Islet of Langerhans (tissue), 1 donor: ENCODE results near the gene NIPAL3.
"Not testable (repeated sequence)": the region's sequence is repeated elsewhere in the genome, so short reads cannot be mapped to it uniquely, and the experiment has no call there.

Experiments used
- FAIRE-seq: peaks from one replicate; lab custom pipeline; 2011; peaks lifted over from hg19 to GRCh38; lab: Jason Lieb, UNC

Gene NIPAL3

DNA sequence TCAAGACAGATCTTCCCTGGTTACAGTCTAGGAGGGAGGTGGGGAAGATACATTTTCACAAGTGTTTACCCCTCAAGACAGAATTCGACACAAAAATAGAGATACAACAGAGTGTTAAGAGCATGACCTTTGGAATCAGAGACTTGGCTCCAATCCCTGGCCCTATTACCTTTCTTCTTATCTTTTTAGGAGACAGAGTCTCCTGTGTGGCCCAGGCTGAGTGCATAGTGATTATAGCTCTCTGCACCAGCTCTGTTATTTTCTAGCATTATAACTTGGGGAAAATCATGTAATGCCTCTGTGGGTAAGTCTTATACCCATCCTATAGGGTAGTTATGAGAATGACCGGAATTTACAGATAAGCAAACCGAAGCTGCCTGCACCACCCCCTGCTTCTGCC lies 9.8 kb downstream of the NIPAL3 start:
- FAIRE-seq, result no peak

DNA sequence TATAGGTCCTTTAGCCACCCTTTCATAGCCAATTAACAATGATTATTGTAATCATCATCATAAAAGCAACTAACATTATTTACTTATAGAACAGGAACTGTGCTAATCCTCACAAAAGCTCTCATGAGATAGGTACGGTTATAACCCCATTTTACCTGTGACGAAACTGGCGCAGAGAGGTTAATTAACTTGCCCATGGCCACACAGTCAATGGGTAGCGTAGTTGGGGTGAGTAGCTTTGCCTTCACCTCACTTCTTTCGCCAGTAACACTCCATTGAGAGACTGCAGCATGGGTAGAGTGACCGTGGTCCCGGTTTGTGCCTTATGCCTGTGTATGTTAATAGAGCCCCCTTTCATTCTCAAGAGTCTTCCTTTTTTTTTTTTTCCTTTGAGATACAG lies 10.3 kb downstream of the NIPAL3 start:
- FAIRE-seq, result no peak

DNA sequence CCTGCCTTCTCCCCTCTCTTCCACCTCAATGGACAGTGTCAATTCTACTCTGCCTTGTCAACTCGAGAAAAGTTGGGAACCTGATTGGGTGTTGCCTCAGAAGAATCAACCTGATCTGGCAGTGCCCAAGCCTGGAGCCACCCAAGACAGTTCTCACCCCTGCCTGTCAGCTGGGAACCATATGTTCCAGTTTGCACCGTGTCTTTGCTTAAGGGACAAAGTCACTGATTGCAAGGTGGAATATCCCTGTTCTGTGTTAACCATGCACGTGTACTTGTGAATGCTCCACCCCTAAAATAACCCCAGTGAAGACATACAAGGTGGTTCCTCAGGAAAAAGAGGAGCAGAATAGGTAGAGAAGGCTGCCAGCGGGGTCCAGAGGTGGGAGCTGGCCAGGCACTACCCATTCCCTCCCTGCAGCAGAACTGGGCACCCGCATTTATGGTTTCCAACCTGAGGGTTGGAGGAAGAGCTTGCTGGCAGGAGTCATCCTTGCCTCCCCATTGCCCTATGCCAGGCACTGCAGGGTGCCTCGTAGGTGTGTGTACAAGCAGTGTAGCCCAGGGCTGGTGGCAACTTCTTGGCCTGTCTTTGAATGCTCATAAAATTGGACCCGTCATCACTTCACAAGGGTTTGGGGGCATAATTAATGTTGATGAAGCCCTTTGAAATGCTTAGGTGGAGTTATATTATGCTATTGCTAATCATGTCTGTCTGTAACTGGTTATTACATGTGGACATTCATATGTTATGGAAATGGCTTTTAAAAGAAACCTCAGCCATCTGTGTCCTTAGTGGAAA lies 11.3 kb downstream of the NIPAL3 start:
- FAIRE-seq, result no peak

DNA sequence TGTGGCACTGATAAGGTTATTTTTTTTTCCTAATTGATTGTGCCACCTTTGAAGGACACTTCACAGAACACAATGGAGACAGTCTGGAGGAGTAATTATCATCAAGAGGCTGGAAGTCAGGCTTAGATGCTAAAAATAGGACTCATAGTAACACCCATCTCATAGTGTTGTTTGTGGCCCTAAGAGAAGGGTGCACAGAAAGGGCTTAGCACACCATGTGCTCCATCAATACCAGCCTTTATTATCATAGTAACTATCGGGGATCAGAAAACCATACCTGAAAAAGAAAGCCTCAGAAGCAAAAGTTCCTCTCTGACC lies 11.9 kb downstream of the NIPAL3 start:
- FAIRE-seq, result no peak

DNA sequence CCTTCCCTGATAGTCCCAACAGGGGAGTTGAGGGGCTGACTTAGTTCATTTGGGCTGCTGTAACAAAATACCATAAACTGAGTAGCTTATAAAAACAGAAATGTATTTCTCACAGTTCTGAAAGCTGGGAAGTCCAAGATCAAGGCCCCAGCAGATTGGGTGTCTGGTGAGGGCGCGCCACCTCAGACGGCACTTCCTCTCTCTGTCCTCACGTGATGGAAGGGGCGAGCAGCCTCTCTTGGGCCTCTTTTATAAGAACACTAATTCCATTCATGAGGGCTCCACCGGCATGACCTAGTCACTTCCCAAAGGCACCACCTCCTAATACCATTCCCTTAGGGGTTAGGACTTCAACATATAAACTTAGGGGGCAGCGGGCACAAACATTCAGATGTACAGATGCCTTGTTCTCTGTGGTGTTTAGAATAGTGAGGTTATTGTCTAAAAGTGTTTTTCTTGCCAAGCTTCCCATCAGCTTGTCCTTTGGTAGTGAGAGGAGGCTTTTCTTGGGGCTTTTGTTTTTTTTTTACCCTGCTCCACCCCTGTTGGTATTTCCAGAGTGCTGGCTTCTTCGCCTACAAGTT lies 20.3 kb downstream of the NIPAL3 start:
- FAIRE-seq, result no peak

DNA sequence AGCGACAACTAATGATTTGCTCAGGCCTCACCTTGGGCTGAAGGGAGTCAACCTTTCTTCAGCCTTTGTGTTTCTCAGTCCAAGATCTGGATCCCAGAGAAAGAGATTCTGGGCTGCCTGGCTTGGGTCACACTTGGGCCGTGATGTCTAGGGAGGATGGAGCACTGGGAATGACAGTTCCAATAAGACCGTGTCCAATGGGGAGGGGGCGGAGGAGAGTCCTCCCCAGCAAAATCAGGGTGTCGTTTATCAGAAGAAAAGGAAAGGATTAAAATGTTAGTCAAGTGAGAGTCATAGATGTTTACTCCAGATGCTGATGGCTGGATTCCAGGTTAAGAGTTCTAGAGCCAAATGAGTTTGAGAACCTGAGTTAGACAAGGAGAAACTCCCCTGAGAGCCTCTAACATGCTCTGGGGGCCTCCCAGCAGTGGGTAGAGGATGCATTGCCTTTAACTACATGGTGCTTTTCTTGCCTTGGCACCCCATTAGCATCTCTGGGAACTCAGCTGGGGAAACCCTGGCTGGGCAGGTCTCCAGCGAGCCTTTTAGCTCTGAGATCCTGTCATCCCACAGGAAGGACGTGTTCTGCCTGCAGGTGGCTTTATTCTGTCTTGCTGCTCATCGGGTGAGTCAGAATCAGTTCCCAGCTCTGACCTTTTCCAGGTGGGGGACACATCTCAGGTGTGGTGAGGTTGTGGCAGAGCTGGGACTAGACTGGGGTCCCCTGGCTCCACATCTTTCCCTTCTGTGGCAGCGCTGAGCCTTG lies 22.2 kb downstream of the NIPAL3 start:
- no peak for FAIRE-seq

DNA sequence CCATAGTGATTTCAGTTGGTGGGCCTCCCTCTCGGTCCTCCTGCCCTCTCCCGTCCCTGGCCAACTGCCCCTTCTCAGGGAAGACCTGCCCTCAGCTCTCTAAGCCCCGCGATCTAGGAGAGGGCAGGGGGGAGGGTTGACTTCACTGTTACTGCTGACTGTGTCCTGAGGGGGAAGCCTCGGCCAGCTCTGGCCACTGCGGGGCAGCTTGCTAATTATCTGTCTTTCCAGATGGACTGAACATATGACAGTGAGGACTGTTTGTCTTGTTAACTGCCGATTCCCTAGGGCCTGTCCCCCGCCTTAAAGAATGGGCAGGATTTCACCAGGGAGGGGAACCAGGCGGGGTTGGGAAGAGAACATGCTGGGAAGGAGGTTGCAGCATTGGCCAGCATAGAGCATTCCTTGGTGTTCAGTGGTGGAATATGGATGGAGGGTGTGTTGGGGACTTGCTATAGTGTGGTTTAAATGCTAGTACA lies 22.9 kb downstream of the NIPAL3 start:
- FAIRE-seq, result no peak

DNA sequence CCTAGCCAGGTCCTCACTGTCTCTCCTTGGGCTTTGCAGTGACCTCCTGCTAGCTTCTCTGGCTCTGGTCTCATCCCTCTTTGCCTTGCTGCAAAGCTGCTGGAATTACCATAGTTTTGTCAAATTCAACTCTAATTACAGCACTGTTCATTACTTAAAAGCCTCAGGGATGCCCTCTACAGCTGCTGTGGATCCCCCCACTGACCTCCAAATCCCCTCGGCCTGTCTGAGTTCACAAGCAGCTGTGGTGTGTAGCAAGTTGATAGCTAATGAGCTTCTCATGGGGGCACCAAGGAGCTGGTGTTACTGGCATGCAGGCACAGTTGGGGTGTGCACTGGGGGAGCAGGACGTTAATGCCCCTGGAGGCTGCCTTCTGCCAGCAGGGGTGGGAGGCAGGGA lies 24.8 kb downstream of the NIPAL3 start:
- no peak for FAIRE-seq

DNA sequence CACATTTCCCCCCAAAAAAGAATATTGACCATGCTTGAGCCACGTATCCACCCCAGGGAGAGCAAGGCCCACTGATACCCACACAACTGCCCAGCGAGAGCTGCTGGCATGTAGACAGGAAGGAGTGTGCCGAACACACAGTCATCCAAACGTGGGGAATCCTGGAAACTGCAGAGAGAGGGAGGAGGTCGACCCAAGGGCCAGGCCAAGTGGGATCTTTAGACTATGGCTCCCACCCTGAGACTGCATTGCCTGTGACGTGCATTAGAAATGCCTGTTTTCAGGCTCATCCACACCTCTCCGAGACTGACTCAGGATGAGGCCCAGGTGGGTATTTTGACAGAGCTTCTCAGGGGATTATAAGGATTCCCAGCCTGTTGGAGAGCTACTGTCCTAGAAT lies 25.9 kb downstream of the NIPAL3 start:
- FAIRE-seq, result no peak

DNA sequence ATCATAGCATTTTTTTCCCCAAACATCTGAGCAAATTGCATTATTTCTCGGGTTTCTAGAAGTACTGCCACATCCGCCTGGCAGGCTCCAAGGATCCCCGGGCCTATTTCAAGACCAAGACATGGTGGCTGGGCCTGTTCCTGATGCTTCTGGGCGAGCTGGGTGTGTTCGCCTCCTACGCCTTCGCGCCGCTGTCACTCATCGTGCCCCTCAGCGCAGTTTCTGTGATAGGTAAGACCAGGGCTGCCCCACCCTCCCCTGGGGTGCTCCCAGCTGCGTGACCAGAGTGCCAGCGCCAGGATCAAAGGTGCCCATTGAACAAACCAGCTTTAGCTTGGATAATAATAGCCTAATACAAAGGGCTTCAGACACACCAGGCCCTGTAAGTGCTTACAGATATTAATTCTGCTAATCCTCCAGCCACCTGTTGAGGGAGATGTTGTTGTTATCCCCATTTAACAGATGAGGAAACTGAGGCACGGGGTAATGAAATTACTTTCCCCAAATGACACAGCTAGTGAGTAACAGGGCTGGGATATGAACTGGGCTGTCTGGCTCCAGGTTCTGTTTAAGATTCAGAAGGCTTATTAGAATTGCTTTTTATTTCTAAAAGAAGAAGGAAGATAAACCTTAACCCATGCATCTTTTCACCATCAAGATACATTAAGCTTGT lies 26.5 kb downstream of the NIPAL3 start:
- no peak for FAIRE-seq

DNA sequence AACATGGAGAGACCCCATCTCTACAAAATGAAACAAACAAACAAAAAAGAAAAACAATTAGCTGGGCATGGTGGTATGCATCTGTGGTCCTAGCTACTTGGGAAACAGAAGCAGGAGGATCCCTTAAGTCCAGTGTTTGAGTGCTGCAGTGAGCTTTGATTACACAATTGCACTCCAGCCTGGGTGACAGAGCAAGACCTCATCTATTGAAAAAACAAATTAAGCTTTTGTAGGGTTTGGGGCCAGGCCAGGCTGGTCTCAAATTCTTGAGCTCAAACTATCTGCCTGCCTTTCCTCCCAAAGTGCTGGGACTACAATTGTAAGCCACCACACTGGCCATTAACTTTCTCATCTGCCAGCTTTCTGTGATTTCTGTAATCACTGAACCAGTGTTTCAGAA lies 27.2 kb downstream of the NIPAL3 start:
- no peak for FAIRE-seq

DNA sequence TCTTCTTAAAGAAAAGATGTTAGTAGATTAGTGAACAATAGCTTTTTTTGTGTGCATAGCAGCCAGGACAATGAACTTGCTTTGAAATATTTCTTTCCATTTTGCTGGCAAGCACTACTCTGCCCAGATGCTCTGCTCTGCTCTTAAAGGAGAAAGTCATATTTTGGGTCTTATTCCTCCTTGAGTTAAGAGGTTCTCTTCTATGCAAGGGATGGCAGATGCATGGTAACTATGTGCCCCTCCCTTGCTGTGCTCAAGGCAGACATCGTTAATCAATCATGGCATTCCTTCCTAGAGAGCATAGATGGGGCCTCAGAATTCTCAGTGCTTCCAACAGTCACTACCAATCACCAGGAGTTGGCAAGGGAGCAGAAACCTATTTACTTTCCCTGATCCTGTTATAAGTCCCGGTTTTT lies 27.6 kb downstream of the NIPAL3 start:
- FAIRE-seq, result no peak

DNA sequence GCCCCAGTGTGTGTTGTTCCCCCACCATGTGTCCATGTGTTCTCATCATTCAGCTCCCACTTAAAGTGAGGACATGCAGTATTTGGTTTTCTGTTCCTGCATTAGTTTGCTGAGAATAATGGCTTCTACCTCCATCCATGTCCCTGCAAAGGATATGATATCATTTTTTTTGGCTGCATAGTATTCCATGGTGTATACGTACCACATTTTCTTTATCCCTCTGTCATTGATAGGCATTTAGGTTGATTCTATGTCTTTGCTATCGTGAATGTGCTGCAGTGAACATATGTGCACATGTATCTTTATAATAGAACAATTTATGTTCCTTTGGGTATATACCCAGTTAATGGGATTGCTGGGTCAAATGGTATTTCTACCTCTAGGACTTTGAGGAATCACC lies 30.8 kb downstream of the NIPAL3 start:
- FAIRE-seq, result not testable (repeated sequence)

DNA sequence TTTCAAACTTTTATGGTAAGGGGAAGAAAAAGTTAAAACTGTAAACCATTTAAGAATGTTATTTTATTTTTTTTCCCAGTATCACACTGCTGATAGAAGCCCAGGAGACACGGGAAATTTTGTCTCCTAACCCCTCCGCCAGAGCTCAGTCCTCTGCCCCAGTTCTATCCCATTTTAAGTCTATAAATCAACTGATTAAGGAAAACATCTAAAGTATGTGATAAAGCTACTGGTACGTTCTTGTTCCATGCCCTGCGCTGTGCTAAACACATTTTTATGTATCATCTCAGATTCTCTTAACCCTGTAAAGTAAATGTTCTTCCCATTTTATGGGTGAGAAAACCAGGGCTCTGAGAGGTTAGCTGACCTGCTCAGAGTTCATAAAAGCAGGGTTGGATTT lies 34.7 kb downstream of the NIPAL3 start:
- no peak for FAIRE-seq

DNA sequence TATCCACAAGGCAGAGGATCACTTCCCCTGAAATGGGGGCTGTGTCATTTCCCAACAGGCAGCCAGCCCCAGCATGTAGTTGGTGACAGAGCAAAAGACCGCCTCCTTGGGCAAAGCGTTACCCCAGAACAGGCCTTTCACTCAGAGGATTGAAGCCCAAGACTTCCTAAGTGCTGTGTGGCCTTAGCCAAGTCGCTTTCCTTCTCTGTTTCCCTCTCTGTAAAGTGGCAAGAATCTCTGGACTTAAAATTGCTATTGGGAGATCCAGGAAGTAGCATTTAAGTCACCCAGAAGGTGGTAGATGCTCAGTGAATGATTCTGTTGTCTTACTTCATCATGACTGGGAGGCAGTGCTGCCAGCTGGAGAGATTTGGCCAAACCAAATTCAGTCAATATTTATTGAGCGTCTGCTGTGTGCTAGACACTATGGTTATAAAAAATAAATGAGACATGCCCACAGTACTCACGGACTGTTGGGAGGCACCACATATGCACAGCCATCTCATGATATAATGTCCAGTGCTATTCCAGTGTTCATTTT lies 35.3 kb downstream of the NIPAL3 start:
- FAIRE-seq, result no peak

DNA sequence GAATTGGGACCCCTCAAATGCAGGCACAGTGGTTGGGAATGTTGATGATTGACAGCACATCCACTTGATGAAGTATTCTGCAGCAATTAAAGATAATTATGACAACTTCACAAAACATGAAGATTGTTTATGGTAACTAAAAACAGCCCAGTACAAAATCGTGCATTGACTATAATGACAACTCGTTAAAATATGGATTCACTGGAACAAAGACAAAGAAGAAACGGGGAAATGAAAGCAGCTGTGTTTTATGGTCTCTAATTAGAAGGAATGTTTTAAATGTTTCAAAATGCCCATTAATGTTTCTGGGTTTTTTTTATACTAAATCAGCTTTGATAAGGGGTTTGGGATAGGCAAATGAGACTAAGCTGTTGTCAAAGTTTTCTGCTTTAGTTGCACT lies 36.1 kb downstream of the NIPAL3 start:
- FAIRE-seq, result no peak

DNA sequence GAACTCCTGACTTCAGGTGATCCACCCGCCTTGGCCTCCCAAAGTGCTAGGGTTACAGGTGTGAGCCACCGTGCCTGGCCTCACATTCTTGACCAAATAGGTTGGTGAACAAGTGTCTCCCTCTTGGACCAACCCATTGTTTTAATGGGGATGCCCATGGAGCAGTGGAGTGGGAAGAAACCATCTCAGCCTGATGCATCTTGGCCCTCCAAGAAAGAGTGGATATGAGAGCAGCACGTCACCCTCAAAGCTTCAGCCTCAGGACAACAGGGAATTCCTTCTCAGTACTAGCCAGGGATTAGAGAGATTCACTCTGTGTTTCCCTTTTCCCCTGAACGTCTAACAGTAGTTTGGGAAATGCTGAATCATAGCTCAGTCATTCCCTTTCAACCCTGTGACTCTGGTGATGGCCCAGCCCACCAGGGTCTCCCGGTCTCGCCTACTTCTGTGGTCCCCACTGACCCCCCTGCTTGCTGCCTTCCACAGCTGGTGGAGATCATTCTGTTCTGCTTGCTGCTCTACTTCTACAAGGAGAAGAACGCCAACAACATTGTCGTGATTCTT lies 37.4 kb downstream of the NIPAL3 start:
- no peak for FAIRE-seq

DNA sequence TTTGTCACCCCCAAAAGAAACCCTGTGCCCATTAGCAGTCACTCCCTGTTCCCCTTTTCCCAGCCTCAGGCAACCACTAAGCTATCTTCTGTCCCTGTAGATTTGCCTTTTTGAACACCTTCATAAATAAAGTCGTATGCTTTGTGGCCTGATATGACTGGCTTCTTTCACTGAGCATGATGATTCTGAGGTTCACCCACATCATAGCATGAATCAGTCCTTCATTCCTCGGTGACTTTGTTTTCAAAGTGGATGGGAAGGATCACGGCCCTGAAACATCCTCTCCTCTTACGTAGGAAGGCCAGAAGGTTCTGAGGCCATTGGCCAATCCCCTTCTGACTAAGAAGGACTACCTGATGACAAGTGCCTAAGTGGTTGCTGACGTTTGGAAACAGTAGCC lies 39.1 kb downstream of the NIPAL3 start:
- no peak for FAIRE-seq

DNA sequence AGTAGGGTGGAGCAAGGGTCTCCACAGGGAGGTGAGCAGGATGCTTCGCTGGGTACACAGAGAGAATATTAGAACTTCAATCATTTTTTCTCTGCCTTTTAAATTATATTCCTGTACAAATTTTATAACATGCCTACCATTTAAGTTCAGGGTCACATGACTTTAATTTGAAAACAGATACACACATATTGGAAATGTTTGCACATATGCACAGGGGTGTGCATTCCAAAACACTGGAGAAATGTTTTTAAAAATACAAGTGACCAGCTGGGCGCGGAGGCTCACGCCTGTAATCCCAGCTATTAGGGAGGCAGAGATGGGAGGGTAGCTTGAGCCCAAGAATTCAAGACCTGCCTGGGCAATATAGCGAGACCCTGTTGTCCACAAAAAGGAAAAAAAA lies 39.7 kb downstream of the NIPAL3 start:
- no peak for FAIRE-seq

DNA sequence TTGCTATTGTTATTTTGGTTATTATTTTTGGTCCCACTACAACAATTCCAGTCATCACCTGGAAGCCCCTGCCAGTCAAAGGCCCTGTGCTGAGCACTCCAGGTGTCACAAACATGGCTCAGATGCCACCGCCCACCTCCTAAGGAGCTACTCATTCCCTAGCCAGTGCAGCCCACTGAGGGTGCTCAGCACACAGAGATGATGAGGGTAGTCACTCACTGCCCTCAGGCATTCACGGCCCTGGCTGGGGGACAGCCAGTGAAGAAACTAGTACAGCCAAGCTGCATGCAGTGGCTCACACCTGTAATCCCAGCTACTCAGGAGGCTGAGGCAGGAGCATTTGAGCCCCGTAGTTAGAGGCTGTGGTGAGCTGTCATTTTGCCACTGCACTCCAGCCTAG lies 42.3 kb downstream of the NIPAL3 start:
- no peak for FAIRE-seq

DNA sequence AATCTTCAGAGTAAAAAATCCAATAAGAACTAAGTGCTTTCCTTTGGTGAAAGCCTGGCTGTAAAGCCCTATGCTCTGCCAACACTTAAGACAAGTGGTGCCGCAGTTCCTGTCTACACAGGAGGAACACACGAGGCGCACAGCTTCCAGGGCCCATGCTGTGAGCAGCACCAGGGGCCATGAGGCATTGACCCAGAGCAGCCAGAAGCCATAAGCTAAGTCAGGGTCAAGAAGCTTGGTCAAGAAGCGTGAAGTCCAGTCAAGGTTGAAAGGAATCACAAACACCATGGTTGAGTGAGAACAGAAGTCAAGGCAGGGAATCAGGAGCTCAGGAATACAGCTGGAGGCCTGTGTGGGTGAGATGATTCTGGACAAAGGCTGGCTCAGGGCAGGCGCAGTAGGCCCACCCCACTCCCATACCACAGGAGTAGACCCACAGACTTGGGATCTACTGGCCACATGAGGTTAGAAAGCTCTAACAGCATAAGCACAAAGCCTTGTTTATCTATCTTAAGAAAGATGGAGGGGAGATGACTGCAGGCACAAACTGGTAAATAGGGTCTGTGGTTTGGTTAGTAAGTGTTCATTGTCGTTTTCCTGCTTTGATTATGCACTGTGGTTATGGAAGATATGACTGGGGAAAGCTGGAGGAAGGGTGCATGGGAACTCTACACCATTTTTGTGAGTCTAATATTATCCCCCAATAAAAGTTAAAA lies 44.1 kb downstream of the NIPAL3 start:
- no peak for FAIRE-seq

DNA sequence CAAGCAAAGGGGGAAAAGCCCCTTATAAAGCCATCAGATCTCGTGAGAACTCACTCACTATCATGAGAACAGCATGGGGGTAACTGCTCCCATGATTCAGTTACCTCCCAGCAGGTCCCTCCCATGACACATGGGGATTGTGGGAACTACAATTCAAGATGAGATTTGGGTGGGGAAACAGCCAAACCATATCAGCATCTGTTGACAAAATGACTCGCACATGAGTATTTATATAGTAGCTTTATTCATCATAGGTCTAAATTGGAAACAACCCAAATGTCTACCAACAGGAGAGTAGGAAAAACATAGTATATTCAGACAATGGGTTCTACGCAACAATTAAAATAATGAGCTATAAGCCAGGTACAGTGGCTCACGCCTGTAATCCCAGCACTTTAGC lies 46.5 kb downstream of the NIPAL3 start:
- not testable (repeated sequence) for FAIRE-seq
